ENCODE data around the gene DEDD. TPM values are rescaled to one million over a fixed set of nuclear protein-coding genes. Genes with fewer than 3 reads are reported as not detected.

DEDD gene
- total RNA-seq, 1 experiment from 2014 or later = 32.8 TPM

- TF ChIP-seq JUND (IDR thresholded peaks at IDR 0.05) (no peak), RAD21 (IDR thresholded peaks at IDR 0.05; ENCODE audit: low read depth) (no peak), EGR1 (IDR thresholded peaks at IDR 0.05; ENCODE audit: low read depth) (no peak), MAX (IDR thresholded peaks at IDR 0.05) (no peak), SP1 (IDR thresholded peaks at IDR 0.05; ENCODE audit: low read depth) (no peak), REST (IDR thresholded peaks at IDR 0.05; ENCODE audit: low read depth) (no peak), TCF7L2 (IDR thresholded peaks at IDR 0.05; ENCODE audit: borderline replicate concordance, extremely low read depth, insufficient read depth, insufficient read length) (no peak), ZFX (IDR thresholded peaks at IDR 0.05) (no peak), EZH2 (IDR thresholded peaks at IDR 0.05) (no peak), ATF3 (IDR thresholded peaks at IDR 0.05) (no peak), ELF1 (IDR thresholded peaks at IDR 0.05; ENCODE audit: borderline replicate concordance, low read depth) (no peak), CBX3 (IDR thresholded peaks at IDR 0.05; ENCODE audit: low read depth) (no peak), POLR2A (IDR thresholded peaks at IDR 0.05; ENCODE audit: borderline replicate concordance, extremely low read depth, insufficient read depth, insufficient read length) (no peak), CTCF (IDR thresholded peaks at IDR 0.05 in 2 of 3, conservative IDR thresholded peaks at IDR 0.05 in 1 of 3; ENCODE audit: borderline replicate concordance in 1 of 3, insufficient read depth in 1 of 3, low read depth in 2 of 3, low read length in 2 of 3) (no peak)
- BruUV-seq (replicated peaks) = no TSS peak
- POLR2A ChIA-PET = interaction anchor here (1.5 kb wide), 2 partner anchors 9 to 37 kb away, joined by 3 read pairs; partner anchors contain the start of gene USF1
- Histone ChIP-seq H3K27ac (ENCODE audit: low read depth, low read length) (peak overlapping the region; percentile 46), H3K36me3 (ENCODE audit: control insufficient read depth in 1 of 2, insufficient read depth in 2 of 2, low read length in 2 of 2) (no peaks in the 10 kb centered on the region), H4K20me1 (ENCODE audit: insufficient read depth) (no peaks in the 10 kb centered on the region), H3K4me2 (ENCODE audit: low read length) (peak overlapping the region; percentile 73), H3K4me3 (replicated peaks in 1 of 2; ENCODE audit: low read depth in 1 of 2, low read length in 2 of 2) (peak overlapping the region in 1 of 2 experiments; percentile 40; a peak in 2 of 4 replicates), H3K27me3 (ENCODE audit: insufficient read depth, low read length) (no peaks in the 10 kb centered on the region), H3K9me3 (ENCODE audit: control insufficient read depth in 1 of 2, insufficient read depth in 1 of 2, low read depth in 1 of 2, low read length in 2 of 2) (no peaks in the 10 kb centered on the region), H3K9ac (ENCODE audit: low read length) (peak overlapping the region; percentile 46), H3K79me2 (ENCODE audit: insufficient read depth, low read length) (no peaks in the 10 kb centered on the region), H2AFZ (ENCODE audit: low read depth, low read length, poor library complexity, severe bottlenecking) (no peak overlapping the region), H3K4me1 (ENCODE audit: control insufficient read depth in 1 of 2, insufficient read depth in 2 of 2, low read length in 2 of 2) (peaks cover 34 to 71% of the 10 kb centered on the region in 2 experiments), H3K9me2 (ENCODE audit: insufficient read depth) (no peaks in the 10 kb centered on the region)
- CTCF ChIA-PET = interaction anchor here (1.1 to 2.4 kb wide), 2 partner anchors 11 to 15 kb away, joined by 3 to 7 read pairs; no protein-coding TSS in a partner anchor
- DNase-seq (ENCODE audit: low read depth, low spot score) = no peak
- intact Hi-C loops (cut with micrococcal nuclease) = no loop called here
- RAD21 ChIA-PET (ENCODE audit: low non-redundant PET in 1 of 2, low total read pairs in 2 of 2, uncharacterized antibody in 2 of 2, unreplicated experiment in 2 of 2) = no interaction called here
- no peak for ATAC-seq
These were observed 50.0 kb downstream of the DEDD start for GRCh38 chr1:161082483-161082882.

Data from HCT116 (cell line).